Coronary artery (tissue), 2 donors: ENCODE results near the gene RAD51B.
"Not testable (repeated sequence)": the region's sequence is repeated elsewhere in the genome, so short reads cannot be mapped to it uniquely, and the experiment has no call there.

Experiments used
- DNase-seq: peaks from one replicate; pipeline ENCODE4 v3.0.0-alpha.2; 2017; ENCODE audit warnings: low spot score
- H3K27ac ChIP-seq, 2 donors: fragments of 200-600 bp; sonication (generic); one replicate each; pipeline ENCODE4 v1.5.1; 2016 to 2019
- H3K4me3 ChIP-seq: fragments of 200-600 bp; sonication (generic); 2 replicates; pipeline ENCODE4 v1.5.1; 2016; ENCODE audit warnings: mild to moderate bottlenecking, moderate library complexity
- TF ChIP-seq, protein P1 (sequence below): fragments of 200-600 bp; sonication (generic); IDR thresholded peaks from one replicate; pipeline ENCODE4 v1.5.1; 2019; ENCODE audit warnings: antibody characterized with exemption

RAD51B gene

DNA sequence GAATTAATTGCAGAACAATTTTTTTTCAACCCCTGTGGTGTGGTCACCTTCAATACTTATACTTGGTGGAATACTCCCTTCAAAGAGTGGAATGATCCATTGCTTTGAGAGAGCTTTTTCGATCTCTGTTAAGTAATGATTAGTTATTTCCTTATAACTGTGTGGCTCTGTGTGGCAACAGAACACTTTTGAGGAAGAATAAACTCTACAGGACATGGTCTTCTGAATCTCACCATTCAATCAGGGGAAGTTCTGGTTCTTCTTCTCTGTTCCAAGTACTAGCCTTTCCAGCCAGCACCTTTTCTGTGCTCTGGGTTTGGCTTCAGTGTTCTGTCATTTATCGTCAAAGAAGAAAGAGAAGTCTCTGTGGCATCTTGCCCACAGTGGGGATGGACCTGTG, 604.1 kb downstream of the RAD51B start:
- H3K4me3 ChIP-seq: no peak overlapping the region
- DNase-seq: no peak
- H3K27ac ChIP-seq: no peak overlapping the region
- TF ChIP-seq, protein P1, sequence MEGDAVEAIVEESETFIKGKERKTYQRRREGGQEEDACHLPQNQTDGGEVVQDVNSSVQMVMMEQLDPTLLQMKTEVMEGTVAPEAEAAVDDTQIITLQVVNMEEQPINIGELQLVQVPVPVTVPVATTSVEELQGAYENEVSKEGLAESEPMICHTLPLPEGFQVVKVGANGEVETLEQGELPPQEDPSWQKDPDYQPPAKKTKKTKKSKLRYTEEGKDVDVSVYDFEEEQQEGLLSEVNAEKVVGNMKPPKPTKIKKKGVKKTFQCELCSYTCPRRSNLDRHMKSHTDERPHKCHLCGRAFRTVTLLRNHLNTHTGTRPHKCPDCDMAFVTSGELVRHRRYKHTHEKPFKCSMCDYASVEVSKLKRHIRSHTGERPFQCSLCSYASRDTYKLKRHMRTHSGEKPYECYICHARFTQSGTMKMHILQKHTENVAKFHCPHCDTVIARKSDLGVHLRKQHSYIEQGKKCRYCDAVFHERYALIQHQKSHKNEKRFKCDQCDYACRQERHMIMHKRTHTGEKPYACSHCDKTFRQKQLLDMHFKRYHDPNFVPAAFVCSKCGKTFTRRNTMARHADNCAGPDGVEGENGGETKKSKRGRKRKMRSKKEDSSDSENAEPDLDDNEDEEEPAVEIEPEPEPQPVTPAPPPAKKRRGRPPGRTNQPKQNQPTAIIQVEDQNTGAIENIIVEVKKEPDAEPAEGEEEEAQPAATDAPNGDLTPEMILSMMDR: no peak

DNA sequence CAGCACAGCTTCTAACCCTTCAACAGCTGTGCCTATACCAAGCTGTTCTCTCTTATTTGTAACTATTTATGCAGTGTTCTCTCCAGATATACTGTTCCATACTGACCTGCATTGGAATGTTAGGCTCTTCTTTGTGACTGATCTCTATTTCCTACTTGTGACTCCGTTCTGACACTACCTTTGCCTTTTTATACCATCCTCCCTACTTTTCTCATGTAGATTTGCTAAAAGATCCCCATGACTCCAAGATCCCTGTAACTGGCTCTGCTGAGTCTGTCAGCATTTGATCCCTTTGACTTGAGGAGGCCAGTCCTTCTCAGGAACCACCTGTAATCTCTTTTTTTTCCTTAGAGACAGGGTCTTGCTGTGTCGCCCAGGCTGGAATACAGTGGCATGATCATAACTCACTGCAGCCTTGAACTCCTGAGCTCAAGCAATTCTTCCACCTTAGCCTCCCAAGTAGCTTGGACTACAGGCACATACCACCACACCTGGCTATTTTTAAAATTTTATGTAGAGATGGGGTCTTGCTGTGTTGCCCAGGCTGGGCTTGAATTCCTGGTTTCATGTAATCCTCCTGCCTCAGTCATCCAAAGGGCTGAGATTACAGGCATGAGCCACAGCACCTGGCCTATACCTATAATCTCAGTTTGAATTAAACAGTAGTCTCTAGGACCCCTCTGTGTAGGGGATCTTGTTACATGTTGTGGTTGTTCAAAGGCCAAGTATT, 605.0 kb downstream of the RAD51B start:
- no peak overlapping the region for H3K4me3 ChIP-seq
- H3K27ac ChIP-seq: no peak overlapping the region
- TF ChIP-seq, protein P1: no peak
- DNase-seq: no peak

DNA sequence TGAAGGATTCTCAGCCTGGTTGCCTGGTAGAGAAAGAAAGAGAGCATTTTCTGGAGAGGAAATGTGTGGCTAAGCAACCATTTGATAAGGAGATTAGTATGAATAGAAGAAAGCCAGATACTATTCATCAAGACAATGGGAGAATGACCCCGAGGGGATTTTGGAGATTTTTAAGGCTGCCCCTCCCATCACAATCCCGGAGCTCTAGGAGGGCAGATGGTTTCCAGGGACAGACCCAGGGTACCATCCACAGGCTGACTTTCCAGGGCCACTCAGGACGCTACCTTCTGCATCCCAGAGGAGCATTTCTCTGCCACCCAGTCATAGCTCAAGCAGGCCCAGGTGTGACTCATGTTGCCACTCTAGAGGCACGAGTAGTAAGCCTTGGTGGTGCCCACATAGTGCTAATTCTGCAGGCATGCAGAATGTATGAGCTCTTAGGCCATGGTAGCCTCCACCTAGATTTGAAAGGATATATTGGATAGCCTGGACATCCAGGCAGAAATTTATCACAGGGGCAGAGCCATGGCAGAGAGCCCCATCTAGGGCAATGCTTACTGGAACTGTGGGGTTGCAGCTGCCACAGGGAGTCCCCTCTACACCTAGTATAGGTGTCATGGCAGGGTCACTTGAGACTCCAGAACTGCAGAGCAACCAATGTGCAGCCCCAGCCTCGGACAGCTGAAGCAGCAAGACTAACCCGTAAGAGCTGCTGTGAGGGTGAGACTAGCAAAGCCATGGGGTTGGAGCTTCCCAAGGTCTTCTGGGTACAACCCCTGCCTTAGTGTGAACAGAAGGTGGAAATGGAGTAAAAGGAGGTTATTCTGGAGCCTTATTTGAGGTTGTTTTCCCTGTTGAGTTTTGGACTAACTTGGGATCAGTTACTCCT, 607.3 kb downstream of the RAD51B start:
- DNase-seq: no peak
- H3K4me3 ChIP-seq: no peak overlapping the region
- H3K27ac ChIP-seq: no peak overlapping the region
- TF ChIP-seq, protein P1: no peak

DNA sequence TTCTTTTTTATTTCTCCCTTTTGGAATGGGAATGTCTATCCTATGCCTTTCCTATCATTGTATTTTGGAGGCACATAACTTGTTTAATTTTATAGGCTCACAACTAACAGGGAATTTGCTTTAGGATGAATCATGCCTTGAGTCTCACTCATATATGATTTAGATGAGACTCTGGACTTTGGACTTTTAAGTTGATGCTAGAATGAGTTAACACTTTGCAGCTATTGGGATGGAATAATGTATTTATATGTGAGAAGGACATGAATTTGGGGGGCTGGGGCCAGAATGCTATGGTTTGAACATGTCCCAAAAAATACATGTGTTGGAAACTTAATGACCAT, 607.9 kb downstream of the RAD51B start:
- Histone ChIP-seq H3K4me3 (no peak overlapping the region), H3K27ac (no peak overlapping the region)
- TF ChIP-seq, protein P1: no peak
- no peak for DNase-seq

DNA sequence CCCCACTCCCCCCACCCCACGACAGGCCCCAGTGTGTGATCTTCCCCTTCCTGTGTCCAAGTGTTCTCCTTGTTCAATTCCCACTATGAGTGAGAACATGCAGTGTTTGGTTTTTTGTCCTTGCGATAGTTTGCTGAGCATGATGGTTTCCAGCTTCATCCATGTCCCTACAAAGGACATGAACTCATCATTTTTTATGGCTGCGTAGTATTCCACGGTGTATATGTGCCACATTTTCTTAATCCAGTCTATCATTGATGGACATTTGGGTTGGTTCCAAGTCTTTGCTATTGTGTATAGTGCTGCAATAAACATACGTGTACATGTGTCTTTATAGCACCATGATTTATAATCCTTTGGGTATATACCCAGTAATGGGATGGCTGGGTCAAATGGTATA, 609.3 kb downstream of the RAD51B start:
- H3K4me3 ChIP-seq, H3K27ac ChIP-seq, DNase-seq: not testable (repeated sequence)

DNA sequence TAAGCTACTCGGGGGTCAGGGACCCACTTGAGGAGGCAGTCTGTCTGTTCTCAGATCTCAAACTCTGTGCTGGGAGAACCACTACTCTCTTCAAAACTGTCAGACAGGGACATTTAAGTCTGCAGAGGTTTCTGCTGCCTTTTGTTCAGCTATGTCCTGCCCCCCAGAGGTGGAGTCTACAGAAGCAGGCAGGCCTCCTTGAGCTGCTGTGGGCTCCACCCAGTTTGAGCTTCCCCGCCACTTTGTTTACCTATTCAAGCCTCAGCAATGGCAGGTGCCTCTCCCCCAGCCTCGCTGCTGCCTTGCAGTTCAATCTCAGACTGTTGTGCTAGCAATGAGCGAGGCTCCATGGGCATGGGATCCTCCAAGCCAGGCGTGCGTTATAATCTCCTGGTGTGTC, 614.6 kb downstream of the RAD51B start:
- H3K27ac ChIP-seq, H3K4me3 ChIP-seq, DNase-seq: not testable (repeated sequence)

DNA sequence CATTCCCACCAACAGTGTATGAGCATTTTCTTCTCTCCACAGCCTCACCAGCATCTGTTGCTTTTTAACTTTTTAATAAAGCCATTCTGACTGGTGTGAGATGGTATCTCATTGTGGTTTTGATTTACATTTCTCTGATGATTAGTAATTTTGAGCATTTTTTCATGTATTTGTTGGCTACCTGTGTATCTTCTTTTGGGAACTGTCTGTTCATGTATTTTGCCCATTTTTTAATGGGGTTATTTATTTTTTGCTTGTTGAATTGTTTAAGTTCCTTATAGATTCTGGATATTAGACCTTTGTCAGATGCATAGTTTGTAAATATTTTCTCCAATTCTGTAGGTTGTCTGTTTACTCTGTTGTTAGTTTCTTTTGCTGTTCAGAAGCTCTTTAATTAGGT, 616.1 kb downstream of the RAD51B start:
- not testable (repeated sequence) for DNase-seq, H3K27ac ChIP-seq, H3K4me3 ChIP-seq

DNA sequence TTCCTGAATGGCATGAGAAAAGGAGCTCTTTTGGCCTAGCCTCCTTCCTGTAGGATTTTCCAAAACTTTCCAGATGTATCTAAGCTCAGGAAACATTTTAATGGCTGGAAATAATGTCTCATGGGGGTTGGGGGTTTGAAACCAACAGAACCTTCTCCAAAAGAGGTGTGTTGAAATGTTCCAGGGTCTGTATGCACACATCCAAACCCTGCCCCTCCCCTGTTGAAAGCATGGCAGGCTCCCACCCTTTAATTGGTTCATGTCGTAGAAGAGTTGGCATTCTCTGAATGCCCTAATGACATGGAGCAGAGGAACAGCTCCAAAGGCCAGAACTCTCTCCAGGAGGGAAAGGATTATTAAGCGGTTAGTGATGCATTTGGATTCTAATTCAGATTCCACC, 620.1 kb downstream of the RAD51B start:
- DNase-seq: no peak
- Histone ChIP-seq H3K27ac (no peak overlapping the region), H3K4me3 (no peak overlapping the region)
- TF ChIP-seq, protein P1: no peak
